HG03139 (cell line): ENCODE results near the gene APOBEC2.
A peak's percentile ranks its signal among the peaks of the same experiment; 100 is the strongest.

Experiments
- ATAC-seq: cut with Tn5 transposase; IDR thresholded peaks from one replicate; pipeline ENCODE4 v1.9.1; 2021; ENCODE audit not compliant: unreplicated experiment

APOBEC2 gene

DNA sequence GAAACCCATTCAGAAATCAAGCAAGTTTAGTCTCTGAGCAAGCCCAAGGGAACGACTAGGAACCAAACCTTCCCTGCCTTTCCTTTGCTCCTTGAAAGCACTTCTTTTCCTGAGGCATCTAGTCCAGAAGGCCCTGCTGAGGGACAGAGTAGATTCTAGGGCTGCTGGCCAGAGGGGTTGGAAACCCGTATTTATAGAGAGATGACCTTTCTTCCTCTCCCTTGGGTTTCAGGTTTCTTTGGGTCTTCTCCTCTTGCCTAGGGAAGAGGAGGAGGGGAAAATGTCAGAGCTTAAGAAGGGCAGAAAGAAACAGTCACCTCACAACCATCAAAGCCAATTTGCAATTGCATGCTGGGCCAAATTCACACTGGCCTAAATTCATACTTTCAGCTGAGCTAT lies 5.8 kb downstream of the APOBEC2 start:
- ATAC-seq: no peak

DNA sequence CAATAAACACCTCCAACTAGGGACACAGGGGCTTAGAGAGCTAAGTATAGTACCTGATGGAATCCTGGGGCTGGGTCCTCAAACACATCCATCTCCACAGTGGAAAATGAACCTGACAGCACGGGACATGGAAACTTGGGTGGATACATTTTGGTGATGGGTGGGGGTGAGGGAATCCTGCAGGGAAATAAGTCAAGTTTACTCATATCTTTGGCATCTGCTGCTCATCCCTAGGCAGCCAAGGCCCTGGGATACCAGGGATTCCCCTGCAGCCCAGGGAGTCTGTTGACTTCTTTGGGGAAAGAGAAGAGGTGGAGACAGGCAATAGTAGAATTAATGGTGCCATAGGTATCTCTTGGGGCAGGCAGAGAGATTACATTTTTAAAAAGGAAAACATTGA lies 6.6 kb downstream of the APOBEC2 start:
- no peak for ATAC-seq

DNA sequence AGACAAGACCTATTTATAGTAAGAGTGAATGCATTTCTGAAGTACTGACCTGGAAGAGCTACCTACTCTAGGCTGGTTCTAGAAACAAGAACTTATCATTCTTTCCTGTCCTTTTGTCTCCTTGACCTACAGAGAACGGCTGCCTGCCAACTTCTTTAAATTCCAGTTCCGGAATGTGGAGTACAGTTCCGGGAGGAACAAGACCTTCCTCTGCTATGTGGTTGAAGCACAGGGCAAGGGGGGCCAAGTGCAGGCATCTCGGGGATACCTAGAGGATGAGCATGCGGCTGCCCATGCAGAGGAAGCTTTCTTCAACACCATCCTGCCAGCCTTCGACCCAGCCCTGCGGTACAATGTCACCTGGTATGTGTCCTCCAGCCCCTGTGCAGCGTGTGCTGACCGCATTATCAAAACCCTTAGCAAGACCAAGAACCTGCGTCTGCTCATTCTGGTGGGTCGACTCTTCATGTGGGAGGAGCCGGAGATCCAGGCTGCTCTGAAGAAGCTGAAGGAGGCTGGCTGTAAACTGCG lies 8.3 kb downstream of the APOBEC2 start:
- ATAC-seq: no peak

DNA sequence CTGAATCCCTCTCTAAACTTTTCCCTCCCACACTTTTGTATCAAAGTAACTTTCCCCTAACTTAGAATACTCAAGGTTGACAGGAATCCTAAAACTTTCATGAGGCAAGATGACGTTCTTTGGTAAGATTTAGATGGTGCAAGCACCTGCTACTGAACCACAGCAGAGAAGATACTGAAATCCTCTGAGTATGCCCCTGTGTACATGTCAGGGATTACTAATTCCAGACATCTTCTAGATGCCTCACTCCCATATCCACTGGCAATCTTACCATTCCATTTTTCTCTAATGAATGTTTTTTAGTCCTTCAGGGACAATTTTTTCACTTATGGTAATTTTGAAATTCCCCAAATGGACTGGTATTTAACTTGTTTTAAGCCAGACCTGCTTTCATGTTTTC lies 9.1 kb downstream of the APOBEC2 start:
- ATAC-seq: no peak

DNA sequence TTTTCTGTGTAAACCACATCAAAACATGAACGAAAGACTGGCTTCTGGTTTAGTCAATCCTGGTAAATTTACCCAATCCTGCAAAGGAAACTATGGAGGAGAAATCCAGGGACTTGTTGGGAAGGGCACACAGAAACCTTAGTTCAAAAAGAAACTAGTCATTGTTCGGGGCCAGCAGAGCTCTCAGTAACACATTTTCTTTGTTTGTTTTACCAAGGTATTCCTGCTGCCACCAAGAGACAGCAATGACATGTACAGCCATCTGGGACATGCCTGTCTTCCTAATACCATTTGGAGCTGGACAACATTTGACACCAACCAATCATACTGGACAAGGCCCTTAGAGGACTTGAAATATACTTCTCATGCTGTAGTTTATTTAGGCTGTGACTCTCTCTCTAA lies 10.9 kb downstream of the APOBEC2 start:
- no peak for ATAC-seq

DNA sequence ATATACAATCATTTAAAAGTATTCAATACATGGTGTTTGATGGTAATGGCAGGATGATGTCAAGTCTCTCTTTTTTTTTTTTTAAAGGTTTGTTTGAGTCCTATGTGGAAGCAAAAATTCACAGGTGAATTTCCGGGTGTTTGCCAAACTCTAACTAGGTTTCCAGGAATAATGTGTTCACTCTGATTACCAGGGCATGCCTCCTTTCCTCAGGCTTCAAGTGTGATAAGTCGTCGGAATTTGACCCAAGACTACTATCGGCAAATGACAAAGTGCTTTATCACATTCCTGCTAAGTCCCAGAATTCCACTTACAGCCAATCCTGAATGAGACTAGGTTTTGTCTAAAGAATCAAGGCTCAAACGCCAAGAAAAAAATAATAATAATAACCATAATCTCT lies 11.8 kb downstream of the APOBEC2 start:
- no peak for ATAC-seq

DNA sequence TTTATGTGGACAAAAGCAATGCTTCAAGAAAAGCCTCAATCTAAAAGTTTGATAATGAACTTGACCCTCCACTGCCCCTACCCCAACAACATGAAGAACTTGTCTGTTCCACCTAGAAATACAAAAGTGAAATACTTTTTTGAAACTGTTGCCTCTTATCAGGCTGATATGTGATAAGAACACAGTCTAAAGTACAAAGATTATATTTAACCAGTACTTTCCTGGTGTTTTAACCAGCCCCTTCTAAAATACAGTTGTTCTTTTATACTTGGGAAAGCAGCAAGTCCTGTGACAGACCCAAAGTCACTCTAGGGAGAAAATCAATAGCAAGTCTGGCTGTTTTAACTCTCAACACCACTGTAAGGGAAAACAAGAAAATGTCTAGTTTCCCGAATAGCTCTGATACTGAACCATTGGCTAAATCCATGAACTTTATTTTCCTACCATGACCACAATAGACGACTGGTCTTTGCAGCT lies 12.6 kb downstream of the APOBEC2 start:
- ATAC-seq: no peak

DNA sequence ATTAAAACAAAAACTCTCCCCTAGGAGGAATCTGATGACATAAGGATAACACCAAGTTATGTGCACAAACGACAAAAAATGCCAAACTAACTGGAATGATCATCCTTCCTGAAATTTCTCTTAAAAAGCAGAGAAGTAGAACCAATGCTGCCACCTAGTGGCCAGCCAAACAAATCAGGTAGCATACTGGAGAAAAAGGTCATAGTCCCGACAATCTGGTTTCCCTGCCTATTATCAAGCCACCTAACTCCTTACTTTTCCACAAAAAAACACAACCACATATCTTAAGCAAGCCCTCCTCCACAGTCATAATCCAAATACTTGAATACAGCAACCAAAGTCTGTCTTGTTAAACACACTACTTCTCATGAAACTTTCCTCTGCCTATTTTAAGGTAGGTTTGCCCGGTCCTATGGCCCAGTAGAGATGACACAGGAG lies 13.9 kb downstream of the APOBEC2 start:
- no peak for ATAC-seq

DNA sequence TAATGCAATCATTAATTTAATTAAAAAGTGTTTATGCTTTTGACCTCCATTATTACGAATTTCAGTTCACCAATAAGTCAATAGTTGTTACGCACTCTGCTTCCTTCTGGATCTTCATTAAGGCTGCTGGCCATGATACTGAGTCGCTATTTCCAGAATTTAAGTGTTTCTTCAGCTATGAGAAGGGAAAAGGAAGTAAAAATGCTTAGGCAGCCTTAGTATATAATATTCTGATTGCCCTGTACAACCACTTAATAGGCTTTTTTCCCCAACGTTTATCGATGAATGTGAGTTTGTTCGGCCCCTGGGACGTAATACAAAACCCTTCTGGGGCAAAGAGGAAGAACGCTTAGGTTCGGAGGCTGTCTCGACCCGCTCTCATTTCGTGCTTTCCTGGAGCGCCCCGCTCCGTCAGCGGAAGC lies 18.5 kb downstream of the APOBEC2 start:
- ATAC-seq: peak; percentile 9

DNA sequence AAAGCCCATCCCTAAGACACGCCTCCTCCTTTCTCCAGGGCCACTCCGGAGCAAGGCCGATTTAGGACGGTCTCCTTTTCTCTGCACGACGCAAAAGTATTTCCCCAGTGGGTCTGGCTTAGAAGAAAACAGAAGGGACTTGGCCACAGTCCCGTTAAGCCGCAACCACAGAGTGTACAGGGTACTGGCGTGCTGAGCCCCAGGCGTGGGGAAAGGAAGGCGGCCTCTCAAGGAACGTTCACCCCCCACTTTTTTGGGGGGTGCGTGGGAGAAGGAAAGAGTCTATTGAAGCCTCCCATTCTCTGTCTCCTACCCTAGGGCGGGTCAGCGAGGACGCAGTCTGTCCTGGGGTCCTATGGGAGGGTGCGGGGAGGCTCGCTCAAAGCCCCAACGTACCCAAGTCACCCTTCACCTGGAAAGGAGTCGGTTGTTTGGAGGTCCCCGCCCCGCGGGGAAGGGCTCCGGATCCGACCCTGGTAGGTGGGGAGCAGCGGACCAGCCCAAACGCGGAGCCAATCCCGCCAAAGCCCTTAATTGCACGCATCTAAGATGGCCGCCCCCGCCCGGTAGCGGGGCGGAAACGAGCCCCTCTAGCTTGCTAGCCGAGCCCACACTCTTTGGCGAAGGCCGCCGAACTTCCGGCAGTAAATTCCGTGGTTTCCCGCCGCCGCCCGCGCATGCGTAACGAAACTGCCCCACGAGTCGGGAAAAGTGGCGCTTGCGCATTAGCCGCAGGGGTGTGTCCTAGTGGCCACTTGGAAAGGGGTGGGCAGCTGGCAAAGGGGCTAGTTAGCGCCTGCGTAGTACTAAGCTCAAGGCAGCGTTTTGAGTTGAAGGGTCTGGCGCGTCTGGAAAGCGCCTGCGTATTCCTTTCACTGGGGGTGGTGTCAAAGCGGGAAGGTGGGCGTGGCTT lies 19.2 kb downstream of the APOBEC2 start, which contains the start of gene OARD1:
Gene OARD1, minus strand, starts transcription at position 434 of the 913 bp plus-strand sequence. CDS start 722 bp downstream, outside the sequence.
- ATAC-seq: peak; percentile 54

DNA sequence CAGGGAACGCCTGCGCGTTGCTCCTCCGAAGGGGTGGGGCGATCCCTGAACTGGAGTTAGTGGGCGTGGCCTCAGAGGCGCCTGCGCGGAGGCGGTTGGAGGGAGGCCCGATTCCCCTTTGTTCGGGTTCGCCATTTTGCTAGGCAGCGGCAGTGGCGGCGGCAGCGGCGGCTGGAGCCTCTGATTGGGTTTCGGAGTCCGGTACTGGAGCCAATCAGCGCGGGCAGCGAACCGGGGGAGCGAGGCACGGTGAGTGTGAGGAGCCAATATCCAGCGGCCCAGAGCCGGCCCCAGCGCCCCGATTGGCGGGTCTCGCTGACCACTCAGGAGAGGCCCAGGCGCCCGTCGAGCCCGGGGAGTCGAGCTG lies 19.8 kb downstream of the APOBEC2 start, which contains the start of gene NFYA:
Gene NFYA, plus strand, starts transcription at position 139 of the 367 bp plus-strand sequence. CDS start 6,116 bp downstream, outside the sequence.
- peak; percentile 53 for ATAC-seq

DNA sequence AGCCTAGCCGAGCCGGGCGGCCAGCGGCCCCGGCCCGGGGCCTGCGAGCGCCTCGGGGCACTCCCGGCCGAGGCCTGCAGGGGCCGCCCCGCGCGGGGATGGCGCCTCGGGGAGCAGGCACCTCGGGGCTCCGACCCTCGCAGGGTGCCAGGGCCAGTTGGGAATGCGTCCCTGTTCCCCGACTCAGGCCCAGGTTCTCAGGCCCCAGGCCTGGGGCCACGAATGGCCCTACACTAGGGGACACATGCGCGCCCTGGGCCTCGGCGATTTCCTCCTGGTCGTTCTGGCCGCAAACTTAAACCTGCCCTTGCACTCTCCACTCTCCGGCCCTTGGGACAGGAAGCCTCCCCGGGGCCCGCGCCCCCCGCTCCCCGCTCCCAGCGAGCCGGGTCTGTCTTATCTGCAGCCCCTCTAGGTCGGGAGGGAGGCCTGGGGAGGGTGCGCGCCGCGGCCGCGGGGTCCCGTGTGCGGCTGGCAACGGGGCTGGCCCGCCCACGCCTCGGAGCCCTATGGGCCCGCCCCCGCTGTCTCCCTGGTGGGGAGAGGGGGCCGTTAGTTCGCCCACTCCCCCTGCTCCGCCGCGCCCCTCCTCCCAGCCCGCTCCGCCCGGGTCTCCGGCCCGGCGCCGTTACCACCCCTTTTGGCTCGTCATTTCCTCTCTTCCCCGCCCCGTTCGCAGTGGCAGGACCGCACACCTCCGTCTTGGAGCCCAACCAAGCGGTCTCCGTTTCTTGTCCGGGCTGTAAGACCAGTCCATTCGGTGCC lies 20.4 kb downstream of the APOBEC2 start:
- peak; percentile 32 for ATAC-seq

DNA sequence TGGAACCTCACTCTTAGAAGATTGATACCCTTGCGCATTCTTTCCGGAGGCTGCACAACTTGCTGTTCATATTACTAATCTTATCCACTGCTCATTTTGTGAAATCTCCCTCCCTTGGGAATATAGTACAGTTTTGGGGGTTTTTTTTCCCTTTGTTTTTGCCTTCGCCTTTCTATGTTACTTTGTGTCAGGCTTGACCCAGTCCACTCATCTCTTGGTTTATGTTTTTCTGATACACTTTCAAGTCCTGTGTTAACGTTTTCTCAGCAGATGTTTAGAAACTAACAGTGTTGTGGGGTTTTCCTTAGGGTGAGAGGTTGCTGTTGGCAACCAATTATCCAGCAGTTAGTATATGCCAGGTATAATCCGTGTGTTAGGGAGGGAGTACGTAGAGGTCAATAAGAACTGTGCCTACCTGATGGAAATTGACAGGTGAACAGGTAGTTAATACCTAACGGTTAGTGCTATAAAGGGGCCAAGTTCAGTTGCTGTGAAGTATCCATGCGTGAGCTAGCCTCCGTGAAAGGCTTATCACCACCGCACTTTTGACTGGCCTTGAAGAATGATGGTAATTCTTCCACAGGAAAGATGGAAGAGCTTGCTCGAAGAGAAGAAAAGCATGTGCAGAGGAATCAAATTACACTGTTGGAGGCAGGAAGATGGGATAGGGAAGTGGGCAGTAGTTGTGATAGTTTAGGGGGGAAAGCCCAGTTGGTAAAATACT lies 21.1 kb downstream of the APOBEC2 start:
- ATAC-seq: no peak

DNA sequence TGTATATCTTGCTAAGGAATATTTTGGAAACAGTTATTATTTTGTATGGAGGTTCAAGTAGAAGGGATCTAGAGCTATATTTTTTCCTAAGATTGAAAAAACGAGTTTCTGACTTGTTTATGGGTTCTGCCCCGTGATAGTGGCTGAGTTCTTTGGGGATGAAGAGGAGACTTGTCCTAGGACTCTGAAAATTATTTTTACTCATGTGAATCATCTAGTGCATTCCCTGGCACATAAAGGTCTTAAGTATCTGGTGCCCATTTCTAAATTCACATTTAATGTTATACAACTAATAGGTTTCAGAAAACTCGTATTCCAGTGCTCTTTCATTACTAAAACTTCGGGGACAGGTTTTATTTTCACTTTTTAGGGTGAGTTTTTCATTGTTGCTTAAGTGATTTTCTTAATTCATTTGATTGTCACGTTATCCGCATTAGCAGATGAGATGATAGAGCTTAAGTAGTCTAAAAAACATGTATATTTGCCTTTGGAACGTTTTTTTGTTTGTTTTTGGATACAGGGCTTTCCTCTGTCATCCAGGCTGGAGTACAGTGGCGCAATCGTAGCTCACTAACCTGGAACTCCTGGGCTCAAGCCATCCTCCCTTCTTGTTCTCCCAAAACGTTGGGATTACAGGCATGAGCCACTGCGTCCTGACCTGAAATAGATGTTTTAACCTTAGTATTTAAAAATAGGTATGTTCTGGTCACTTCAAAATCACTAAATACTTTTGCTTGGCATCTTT lies 21.9 kb downstream of the APOBEC2 start:
- no peak for ATAC-seq

DNA sequence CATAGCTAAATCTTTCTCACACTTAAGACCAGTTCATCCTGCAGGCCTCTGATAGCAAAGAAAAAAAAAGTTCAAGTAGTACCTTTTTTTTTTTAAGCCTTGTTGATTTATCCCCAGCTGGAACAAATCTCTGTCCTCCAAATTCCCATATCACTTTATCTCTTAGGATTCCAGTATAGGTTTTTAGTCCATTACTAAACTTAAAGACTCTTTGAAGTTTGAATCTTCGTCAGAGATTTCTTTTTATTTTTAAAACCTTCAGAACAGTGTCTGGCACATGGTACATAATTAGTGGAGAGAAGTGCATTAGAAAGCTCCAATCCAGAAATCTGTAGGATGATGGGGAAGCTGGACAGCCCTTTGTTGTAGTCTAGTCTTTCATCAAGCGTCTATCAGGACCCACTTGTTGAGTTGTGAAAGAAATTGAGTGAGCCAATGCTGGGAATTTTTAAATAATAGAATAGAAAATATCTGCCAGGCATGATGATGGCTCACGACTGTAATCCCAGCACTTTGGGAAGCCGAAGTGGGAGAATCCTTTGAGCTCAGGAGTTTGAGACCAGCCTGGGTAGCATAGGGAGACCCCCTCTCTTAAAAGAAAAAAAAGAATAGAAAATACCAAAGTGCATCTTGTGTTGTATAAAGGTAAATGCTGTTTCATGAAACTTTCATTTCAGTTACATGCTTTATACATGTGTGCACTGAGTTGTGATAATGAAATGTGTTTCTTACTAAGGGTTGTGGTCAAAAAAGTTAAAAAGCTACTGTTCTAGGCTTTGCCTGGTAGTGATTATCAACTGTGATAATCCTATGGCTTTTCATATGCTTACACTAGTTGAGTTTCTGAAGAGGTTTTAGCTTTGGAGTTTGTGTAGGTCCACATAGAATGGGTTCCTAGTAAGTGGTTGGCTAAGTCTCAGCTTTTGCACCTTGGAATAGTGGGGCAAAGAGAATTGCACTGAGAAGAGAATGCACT lies 22.9 kb downstream of the APOBEC2 start:
- no peak for ATAC-seq

DNA sequence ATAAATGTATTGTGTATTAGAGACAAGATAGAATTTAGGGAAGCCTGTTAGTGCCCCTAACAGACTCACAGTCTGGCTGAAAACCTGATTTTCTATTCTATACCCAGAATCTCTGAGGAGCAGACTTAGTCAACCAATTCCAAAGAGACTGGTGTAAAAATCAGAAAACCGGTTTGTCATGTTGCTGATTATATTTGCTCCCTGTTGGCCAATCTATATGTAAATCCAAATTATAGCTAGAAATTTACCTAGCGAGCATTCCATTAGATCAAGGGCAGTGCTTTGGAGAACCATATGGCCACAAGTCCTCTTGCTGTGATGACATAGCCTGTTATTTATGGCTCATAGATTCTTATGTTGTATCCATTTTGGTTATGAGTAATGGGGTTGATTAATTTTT lies 24.5 kb downstream of the APOBEC2 start:
- no peak for ATAC-seq

DNA sequence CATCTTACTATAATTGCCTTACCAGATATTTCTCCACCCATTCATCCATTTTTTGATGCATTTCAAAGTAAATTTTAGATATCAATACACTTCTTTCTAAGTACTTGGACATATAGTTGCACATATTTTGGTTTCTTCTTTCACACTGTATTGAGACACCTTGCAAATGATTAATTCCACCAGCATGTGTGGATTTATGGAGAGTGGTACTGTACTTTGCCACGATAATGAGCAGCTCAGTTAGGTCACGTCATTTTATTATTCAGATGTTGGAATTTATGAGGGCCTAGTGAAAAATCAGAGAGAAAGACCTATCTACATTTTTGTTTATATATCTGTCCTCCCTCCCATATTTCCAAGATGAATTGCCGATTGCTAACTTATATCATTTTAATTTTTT lies 25.1 kb downstream of the APOBEC2 start:
- ATAC-seq: no peak

DNA sequence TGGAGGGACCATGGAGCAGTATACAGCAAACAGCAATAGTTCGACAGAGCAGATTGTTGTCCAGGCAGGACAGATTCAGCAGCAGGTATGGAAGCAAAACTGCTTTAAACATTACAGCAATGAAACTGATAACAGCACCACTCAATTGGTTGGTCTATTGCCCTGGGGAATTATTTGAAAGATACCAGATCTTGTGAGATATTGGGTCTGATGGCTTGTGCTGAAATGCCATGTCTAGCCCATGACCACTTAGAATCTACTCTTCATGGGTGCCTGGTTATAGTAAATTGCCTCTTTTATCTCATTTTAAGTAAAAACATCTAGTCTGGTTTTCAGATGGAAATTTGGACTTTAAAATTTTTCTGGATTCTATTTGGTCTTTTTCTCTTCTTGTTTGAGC lies 26.1 kb downstream of the APOBEC2 start:
- ATAC-seq: no peak

DNA sequence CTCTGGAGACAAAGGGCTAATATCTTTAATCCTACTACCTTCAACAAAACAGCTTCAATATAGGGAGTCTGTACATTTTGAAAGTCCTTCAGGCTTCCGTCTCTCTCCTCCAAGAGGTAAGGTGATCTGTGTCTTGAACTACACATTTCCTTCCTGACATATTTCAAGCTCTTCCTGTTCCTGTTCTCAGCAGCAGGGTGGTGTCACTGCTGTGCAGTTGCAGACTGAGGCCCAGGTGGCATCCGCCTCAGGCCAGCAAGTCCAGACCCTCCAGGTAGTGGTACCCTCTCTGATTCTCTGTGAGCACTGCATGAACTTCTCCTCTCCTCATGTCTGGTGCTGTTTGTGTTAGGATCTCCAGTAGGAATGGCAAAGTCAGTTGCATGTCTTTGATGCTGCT lies 27.6 kb downstream of the APOBEC2 start:
- ATAC-seq: no peak
